Type B pancreatic cell (in vitro differentiated cells): ENCODE data around the gene MRM2. TPM values are rescaled to one million over a fixed set of nuclear protein-coding genes. Genes with fewer than 3 reads are reported as not detected.

Source experiments
- DNase-seq: peaks from one replicate; pipeline ENCODE4 v3.0.0; 2021; ENCODE audit warnings: mixed read lengths; ENCODE audit not compliant: unreplicated experiment; ENCODE audit errors: extremely low spot score
- H3K27ac Mint-ChIP-seq: 2 replicates; pipeline ENCODE4 v1.8.0; 2021; ENCODE audit warnings: mild to moderate bottlenecking, mixed read lengths
- H3K27me3 Mint-ChIP-seq: 2 replicates; pipeline ENCODE4 v1.8.0; 2021; ENCODE audit warnings: mixed read lengths
- H3K36me3 Mint-ChIP-seq: 2 replicates; pipeline ENCODE4 v1.8.0; 2021; ENCODE audit warnings: mixed read lengths
- H3K4me1 Mint-ChIP-seq: one replicate; pipeline ENCODE4 v1.8.0; 2021; ENCODE audit warnings: mixed read lengths; ENCODE audit not compliant: unreplicated experiment
- H3K4me3 Mint-ChIP-seq: 2 replicates; pipeline ENCODE4 v1.8.0; 2021; ENCODE audit warnings: mild to moderate bottlenecking, mixed read lengths
- H3K9me3 Mint-ChIP-seq: 2 replicates; pipeline ENCODE4 v1.8.0; 2021; ENCODE audit warnings: mixed read lengths
- CTCF ChIP-seq: fragments of 200-600 bp; sonication (generic); conservative IDR thresholded peaks from 2 replicates; pipeline ENCODE4 v1.5.0; 2021; ENCODE audit warnings: antibody characterized with exemption, mild to moderate bottlenecking
- total RNA-seq: library from RNA; stranded (reverse); gene quantifications from 2 replicates; pipeline ENCODE4 v1.2.1, GENCODE V29; 2021; ENCODE audit warnings: low replicate concordance

The MRM2 gene
- total RNA-seq, 1 donor from 2014 or later = 35.3 TPM

DNA sequence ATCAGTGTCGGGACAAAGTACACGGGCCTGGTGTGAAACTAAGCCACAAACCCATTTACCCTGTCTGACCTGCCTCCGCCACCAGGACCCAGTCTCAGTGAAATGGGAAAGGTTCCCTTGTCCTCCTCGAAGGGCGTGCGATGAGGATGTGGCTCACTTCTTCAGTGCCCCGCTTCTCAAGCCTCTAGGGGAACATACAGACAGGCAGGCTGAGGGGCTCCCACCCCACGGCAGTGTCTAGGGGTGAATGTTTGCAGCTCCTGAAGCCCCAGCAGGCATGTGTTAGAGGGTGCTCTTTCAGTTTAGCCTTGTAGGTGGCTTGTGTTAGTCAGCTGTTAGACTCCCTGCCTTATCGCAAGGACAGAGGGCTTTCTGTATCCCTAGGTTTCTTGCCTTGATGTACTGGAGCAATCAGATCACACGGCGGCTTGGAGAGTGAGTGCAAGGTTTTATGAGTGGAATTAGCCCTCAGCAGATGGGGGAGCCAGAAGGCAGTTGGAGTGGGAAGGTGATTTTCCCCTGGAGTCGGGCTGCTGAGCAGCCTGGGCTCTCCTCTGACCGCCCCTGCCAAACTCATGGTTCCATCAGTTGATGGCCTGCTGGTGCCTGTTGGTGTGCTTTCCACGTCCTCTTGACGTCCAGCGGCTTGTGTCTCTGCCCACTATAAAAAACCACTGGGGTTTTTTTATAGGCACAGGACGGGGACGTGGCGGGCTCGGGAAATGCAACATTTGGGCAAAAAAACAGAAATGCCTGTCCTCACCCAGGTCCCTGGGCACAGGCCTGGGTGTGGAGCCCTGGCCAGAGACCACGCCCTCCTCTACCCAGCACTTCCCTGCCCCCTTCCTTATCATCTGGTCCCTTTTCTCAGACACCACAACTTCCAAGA lies 780 bp upstream of the MRM2 start:
- Mint-ChIP-seq H3K9me3 (no peaks in the 10 kb centered on the region), H3K4me1 (peaks cover 7% of the 10 kb centered on the region), H3K27ac (peak overlapping the region; percentile 82), H3K4me3 (peak overlapping the region; percentile 93), H3K27me3 (no peaks in the 10 kb centered on the region), H3K36me3 (no peaks in the 10 kb centered on the region)
- no peak for TF ChIP-seq CTCF
- DNase-seq = no peak

DNA sequence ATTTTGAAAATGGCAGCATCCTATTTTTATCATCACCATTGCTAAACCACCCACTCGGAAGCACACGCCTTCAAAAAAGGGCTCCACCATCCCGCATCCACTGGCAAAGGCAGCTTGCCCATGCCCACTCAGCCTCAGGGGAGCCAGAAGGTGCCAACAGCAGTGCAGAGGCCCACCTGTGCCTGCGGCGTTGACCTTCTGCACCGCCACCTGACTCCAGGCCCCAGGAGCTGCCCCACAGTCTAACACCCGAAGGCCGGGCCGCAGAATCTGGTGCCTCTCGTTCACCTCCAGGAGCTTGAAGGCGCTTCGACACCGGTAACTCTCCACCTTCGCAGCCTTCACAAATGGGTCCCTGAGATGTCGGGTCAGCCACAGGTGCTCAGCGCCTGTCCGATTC lies 2.8 kb downstream of the MRM2 start:
- H3K36me3 Mint-ChIP-seq = peaks cover 9% of the 10 kb centered on the region
- DNase-seq = no peak
- TF ChIP-seq CTCF = no peak
- no peaks in the 10 kb centered on the region for H3K9me3 Mint-ChIP-seq
- no peak overlapping the region for H3K27ac Mint-ChIP-seq
- H3K4me1 Mint-ChIP-seq = peaks cover 8% of the 10 kb centered on the region
- no peaks in the 10 kb centered on the region for H3K27me3 Mint-ChIP-seq
- peak overlapping the region; percentile 36 for H3K4me3 Mint-ChIP-seq

DNA sequence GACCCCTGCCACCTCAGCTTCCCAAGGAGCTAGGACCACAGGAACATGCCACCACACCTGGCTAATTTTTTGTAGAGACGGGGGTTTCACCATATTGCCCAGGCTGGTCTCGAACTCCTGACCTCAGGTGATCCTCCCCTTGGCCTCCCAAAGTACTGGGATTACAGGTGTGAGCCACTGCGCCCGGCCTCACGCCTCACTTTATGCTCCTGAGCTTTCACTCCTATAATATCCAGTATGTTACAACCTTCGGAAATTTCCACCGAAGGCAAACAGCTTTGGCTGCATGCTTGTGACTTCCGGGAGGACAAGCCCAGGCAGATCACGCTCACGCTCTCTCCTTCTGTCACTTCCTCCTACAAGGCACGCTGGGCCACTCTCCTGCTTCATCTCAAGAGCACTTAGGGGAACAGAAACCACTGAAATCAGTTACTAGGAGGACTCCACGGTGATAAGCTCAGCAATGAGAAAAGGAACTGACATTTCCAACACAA lies 4.8 kb downstream of the MRM2 start:
- no peak for DNase-seq
- H3K27ac Mint-ChIP-seq = peak overlapping the region; percentile 85
- peaks cover 5% of the 10 kb centered on the region for H3K4me1 Mint-ChIP-seq

GRCh38 chr7:2233926-2234325 lies 8.1 kb downstream of the MRM2 start:
- Mint-ChIP-seq H3K27ac (no peak overlapping the region), H3K4me1 (peaks cover 10% of the 10 kb centered on the region), H3K4me3 (peak overlapping the region; percentile 80), H3K27me3 (no peaks in the 10 kb centered on the region), H3K9me3 (no peaks in the 10 kb centered on the region), H3K36me3 (peaks cover 9% of the 10 kb centered on the region)
- no peak for TF ChIP-seq CTCF
- no peak for DNase-seq

More for the DNA sequence above, 4.8 kb downstream of the MRM2 start:
- Mint-ChIP-seq H3K4me3 (peak overlapping the region; percentile 36), H3K27me3 (no peaks in the 10 kb centered on the region), H3K36me3 (peaks cover 9% of the 10 kb centered on the region), H3K9me3 (no peaks in the 10 kb centered on the region)
- TF ChIP-seq CTCF = no peak

DNA sequence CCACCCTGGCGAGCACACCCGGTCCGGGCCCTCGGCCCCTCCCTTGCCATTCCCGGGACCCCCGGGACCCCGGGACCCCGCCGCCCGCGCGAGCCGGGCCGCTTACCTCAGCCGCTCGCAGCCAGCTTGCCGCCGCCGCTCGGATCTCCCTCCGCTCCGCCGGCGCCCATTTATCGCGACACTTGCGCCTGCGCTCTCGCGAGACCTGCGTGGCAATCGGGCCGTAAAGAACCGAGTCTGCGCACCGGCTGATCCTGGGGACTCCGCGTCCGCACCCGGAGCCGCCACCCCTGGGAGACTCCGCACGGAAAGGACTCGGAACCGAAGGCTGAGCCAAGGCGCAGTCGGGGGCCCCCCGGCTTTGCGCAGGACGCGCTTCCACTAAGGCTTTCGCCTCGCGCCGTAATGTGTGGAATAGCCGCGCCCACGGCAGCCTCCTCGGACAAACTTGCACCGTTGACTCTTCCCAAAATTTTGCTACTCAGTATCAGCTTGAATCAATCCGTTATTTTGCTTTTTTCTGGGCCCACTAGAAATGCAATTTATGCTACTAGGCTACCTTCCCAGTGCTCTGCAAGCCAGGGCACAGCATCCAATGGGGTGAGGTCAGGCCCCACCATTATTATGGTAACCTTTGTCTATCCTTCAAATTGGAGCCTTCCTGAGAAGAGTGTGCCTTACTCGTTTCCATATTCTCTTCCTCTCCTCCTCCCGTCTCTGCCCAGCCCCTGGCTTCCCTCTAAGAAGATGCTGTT lies 9.1 kb downstream of the MRM2 start, which contains the start of gene MAD1L1:
TSS of gene MAD1L1 (minus strand) at position 180 of the 755 bp plus-strand sequence. CDS start 2,812 bp downstream, outside the sequence.
- DNase-seq = peak; percentile 94
- peak within 1 kb of the TSS; percentile 92 for H3K4me3 Mint-ChIP-seq
- peaks cover 9% of the 10 kb centered on the region for H3K36me3 Mint-ChIP-seq
- H3K4me1 Mint-ChIP-seq = peaks cover 10% of the 10 kb centered on the region
- no peaks in the 10 kb centered on the region for H3K9me3 Mint-ChIP-seq
- peak within 1 kb of the TSS; percentile 83 for H3K27ac Mint-ChIP-seq
- peak; percentile 20 for TF ChIP-seq CTCF
- no peaks in the 10 kb centered on the region for H3K27me3 Mint-ChIP-seq
